Uterus (tissue), 2 donors: ENCODE data around the gene PHC2.

Experiments used
- CTCF ChIP-seq, 4 experiments: fragments of 200-600 bp in 2 of 4; fragments of 450-650 bp in 2 of 4; sonication (generic) in 2 of 4; IDR thresholded peaks; one replicate each; pipeline ENCODE4 v1.5.1; 2016 to 2019; ENCODE audit warnings: antibody characterized with exemption in 4 of 4, mild to moderate bottlenecking in 2 of 4, moderate library complexity in 1 of 4
- POLR2A ChIP-seq, 2 donors: fragments of 450-650 bp; IDR thresholded peaks; one replicate each; pipeline ENCODE4 v1.6.1; 2016; ENCODE audit warnings: antibody characterized with exemption in 2 of 2, mild to moderate bottlenecking in 1 of 2, moderate library complexity in 1 of 2

- TF ChIP-seq CTCF (IDR thresholded peaks at IDR 0.05), result no peak
- TF ChIP-seq POLR2A (IDR thresholded peaks at IDR 0.05), result no peak
Observed at GRCh38 chr1:33276573-33277298, 154.2 kb downstream of the PHC2 start.
